Kidney (tissue), 14 donors: ENCODE measurements around the gene KRTAP10-3. TPM values are rescaled to one million over a fixed set of nuclear protein-coding genes. Genes with fewer than 3 reads are reported as not detected.
"Not testable (repeated sequence)": the region's sequence is repeated elsewhere in the genome, so short reads cannot be mapped to it uniquely, and the experiment has no call there.

Source experiments
- DNase-seq, 5 donors: peaks; one replicate each; pipeline ENCODE4 v3.0.0-alpha.2; 2013 to 2020
- FAIRE-seq: peaks from 2 replicates; lab custom pipeline; 2012; peaks lifted over from hg19 to GRCh38; lab: Jason Lieb, UNC
- H3K27ac ChIP-seq, 2 donors: one replicate each; pipeline ENCODE4 v1.7.0; 2013; ENCODE audit warnings: low read depth in 2 of 2, low read length in 2 of 2, inconsistent platforms in 1 of 2
- H3K27me3 ChIP-seq: one replicate; pipeline ENCODE4 v1.7.1; 2013; ENCODE audit warnings: low read length, inconsistent platforms; ENCODE audit not compliant: control insufficient read depth, insufficient read depth
- H3K36me3 ChIP-seq, 3 donors: one replicate each; pipeline versions ENCODE4 v1.7.0 to v1.7.1; 2013; ENCODE audit warnings: low read length in 3 of 3, control low read depth in 1 of 3, inconsistent platforms in 1 of 3; ENCODE audit not compliant: insufficient read depth in 3 of 3, control insufficient read depth in 2 of 3
- H3K4me1 ChIP-seq, 3 donors: one replicate each; pipeline versions ENCODE4 v1.7.0 to v1.7.1; 2013; ENCODE audit warnings: low read length in 3 of 3, inconsistent platforms in 1 of 3, low read depth in 1 of 3; ENCODE audit not compliant: control insufficient read depth in 2 of 3, insufficient read depth in 2 of 3
- H3K4me3 ChIP-seq, 3 donors: one replicate each; pipeline versions ENCODE4 v1.7.0 to v1.8.1; 2013; ENCODE audit warnings: low read length in 3 of 3, control low read depth in 1 of 3, inconsistent platforms in 1 of 3
- H3K9ac ChIP-seq, 3 donors: one replicate each; pipeline versions ENCODE4 v1.7.0 to v1.7.1; 2013; ENCODE audit warnings: low read length in 3 of 3, control low read depth in 1 of 3, inconsistent platforms in 1 of 3
- H3K9me3 ChIP-seq, 3 donors: one replicate each; pipeline versions ENCODE4 v1.7.0 to v1.7.1; 2013; ENCODE audit warnings: low read length in 3 of 3, control low read depth in 1 of 3, inconsistent platforms in 1 of 3; ENCODE audit not compliant: control insufficient read depth in 2 of 3, insufficient read depth in 1 of 3
- CTCF ChIP-seq: IDR thresholded peaks from 3 replicates; pipeline ENCODE4 v1.5.1; 2012; ENCODE audit warnings: mild to moderate bottlenecking, moderate library complexity, borderline replicate concordance; ENCODE audit not compliant: insufficient read depth; ENCODE audit errors: extremely low read depth
- intact Hi-C: fragments of 100-400 bp; cut with DNase I; formaldehyde crosslinking; loops from one replicate; pipeline ENCODE4 v1.11.1; 2022
- polyA plus RNA-seq: library from polyadenylated mRNA; stranded (reverse); fragments of 350-450 nt; fragmentation: Illumina TruSeq; extraction: RNeasy Lipid Tissue Mini Kit (QIAGEN cat#74804); gene quantifications from one replicate; pipeline ENCODE4 v1.2.3, GENCODE V29; 2014; ENCODE audit warnings: low read depth, low replicate concordance; ENCODE audit not compliant: insufficient read depth
- total RNA-seq: library from RNA; stranded (reverse); fragmentation: NEBNext Ultra II Directional; extraction: Animal tissue kit (Norgen Biotek cat#: 25700); gene quantifications from one replicate; pipeline ENCODE4 v1.2.1, GENCODE V29; 2021
- donor health status: control.
- donor health status: control.
- donor health status: control.
- donor health status: control.
- donor health status: control.
- donor health status: DM: yes; HTN: yes; CAD: no.
- donor health status: Normal renal cell carcinoma (clear cell type).

KRTAP10-3 gene
- total and polyA plus RNA-seq, 2 donors from 2014 or later, result not detected

GRCh38 chr21:44551340-44551961 lies 7.1 kb downstream of the KRTAP10-3 start, which contains the start of gene KRTAP10-2:
TSS of gene KRTAP10-2 (minus strand) at chr21:44551505. CDS start at chr21:44551458, 47 bp downstream.
- intact Hi-C loops, result no loop called here
- no peaks in the 10 kb centered on the region for H3K4me1 ChIP-seq
- no peak for TF ChIP-seq CTCF
- H3K36me3 ChIP-seq, result no peaks in the 10 kb centered on the region
- DNase-seq (peak in 2 of 5 donors; percentile 48 to 51), FAIRE-seq (no peak)
- no peak within 1 kb of the TSS for H3K4me3 ChIP-seq
- no peak within 1 kb of the TSS for H3K27ac ChIP-seq
- H3K27me3 ChIP-seq, result no peaks in the 10 kb centered on the region
- H3K9ac ChIP-seq, result no peak within 1 kb of the TSS
- H3K9me3 ChIP-seq, result no peaks in the 10 kb centered on the region

DNA sequence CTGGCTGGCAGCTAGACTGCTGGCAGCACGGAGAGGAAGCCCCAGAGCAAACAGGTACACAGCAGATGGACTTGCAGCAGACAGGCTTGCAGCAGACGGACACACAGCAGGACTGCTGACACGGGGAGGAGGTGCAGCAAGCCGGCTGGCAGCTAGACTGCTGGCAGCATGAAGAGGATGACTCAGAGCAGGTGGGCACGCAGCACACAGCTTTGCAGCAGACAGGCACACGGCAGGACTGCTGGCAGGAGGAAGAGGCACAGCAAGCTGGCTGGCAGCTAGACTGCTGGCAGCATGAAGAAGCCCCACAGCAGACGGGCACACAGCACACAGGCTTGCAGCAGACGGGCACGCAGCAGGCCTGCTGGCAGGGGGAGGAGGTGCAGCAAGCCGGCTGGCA lies 7.8 kb downstream of the KRTAP10-3 start:
- Histone ChIP-seq H3K36me3 (no peaks in the 10 kb centered on the region), H3K9ac (no peak overlapping the region), H3K4me3 (no peak overlapping the region), H3K9me3 (no peaks in the 10 kb centered on the region), H3K27me3 (no peaks in the 10 kb centered on the region), H3K4me1 (no peaks in the 10 kb centered on the region), H3K27ac (no peak overlapping the region)
- intact Hi-C loops, result no loop called here
- FAIRE-seq, result no peak
- TF ChIP-seq CTCF, result no peak
- DNase-seq, result peak in 1 of 5 donors; percentile 23

DNA sequence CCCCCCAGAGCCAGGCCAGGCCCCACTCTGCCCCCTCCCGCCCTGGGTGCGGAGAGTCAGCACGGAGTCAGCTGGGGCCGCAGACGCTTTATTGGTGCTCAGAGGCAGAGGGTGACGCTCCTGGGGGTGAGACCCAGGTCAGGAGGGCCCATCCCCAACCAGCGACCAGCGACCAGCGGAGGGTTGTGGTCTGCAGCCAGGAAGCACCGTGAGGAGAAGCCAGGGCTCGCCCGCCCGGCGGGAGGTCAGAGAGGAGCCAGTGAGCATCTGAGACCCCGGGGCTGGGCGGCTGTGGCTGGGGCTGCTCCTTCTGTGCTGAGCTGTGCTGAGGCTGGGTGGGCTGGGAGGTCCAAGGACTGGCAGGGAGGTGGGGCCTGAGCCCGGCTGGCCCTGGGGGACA lies 8.3 kb downstream of the KRTAP10-3 start:
- DNase-seq, result peak in 2 of 5 donors; percentile 32 to 52
- intact Hi-C loops, H3K27ac ChIP-seq: not testable (repeated sequence)

GRCh38 chr21:44549525-44550211 lies 8.9 kb downstream of the KRTAP10-3 start:
- Histone ChIP-seq H3K36me3 (no peaks in the 10 kb centered on the region), H3K9ac (no peak overlapping the region), H3K9me3 (no peaks in the 10 kb centered on the region), H3K27me3 (no peaks in the 10 kb centered on the region), H3K4me3 (no peak overlapping the region), H3K4me1 (no peaks in the 10 kb centered on the region), H3K27ac (no peak overlapping the region)
- DNase-seq (peak in 1 of 5 donors; percentile 52), FAIRE-seq (no peak)
- no peak for TF ChIP-seq CTCF
- intact Hi-C loops, result no loop called here

More for the DNA sequence above, 8.3 kb downstream of the KRTAP10-3 start:
- not testable (repeated sequence) for H3K9ac ChIP-seq, H3K27me3 ChIP-seq, H3K4me1 ChIP-seq, H3K36me3 ChIP-seq, H3K9me3 ChIP-seq, FAIRE-seq, H3K4me3 ChIP-seq
